Fibroblast of pulmonary artery (primary cell): ENCODE data around the gene FNIP1.

Experiments used
- DNase-seq: peaks from one replicate; pipeline ENCODE4 v3.0.0-alpha.2; 2010; ENCODE audit warnings: low read depth
- H3K4me3 ChIP-seq: replicated peaks from 2 replicates; pipeline ENCODE4 v1.5.1; 2011; ENCODE audit warnings: low read depth, mild to moderate bottlenecking, control low read depth, low read length, moderate library complexity
- CTCF ChIP-seq: IDR thresholded peaks from 2 replicates; pipeline ENCODE4 v1.5.1; 2011; ENCODE audit warnings: mild to moderate bottlenecking, control low read depth, low read length, inconsistent platforms; ENCODE audit errors: missing control alignments

The FNIP1 gene

DNA sequence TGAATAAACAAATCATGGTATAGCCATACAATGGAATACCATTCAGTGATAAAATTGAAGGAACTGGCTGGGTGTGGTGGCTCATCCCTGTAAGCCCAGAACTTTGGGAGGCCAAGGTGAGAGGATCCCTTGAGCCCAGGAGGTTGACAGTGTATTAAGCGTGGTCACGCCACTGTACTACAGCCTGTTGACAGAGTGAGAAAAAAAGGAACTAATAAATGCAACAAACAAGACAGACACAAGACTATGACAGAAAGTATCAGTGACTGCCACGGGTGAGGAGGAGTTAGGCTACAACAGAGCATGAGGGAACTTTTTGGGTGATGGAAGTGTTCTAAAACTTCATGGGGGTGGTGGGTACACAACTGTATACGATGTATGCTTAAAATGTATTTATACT, 2.2 kb downstream of the FNIP1 start:
- no peak for DNase-seq

GRCh38 chr5:131792896-131793295, 3.9 kb downstream of the FNIP1 start:
- no peak overlapping the region for H3K4me3 ChIP-seq
- TF ChIP-seq CTCF = no peak
- no peak for DNase-seq

More for the DNA sequence above, 2.2 kb downstream of the FNIP1 start:
- peak overlapping the region; percentile 82 for H3K4me3 ChIP-seq
- no peak for TF ChIP-seq CTCF

GRCh38 chr5:131791866-131792265, 5.0 kb downstream of the FNIP1 start:
- no peak overlapping the region for H3K4me3 ChIP-seq
- no peak for DNase-seq
- no peak for TF ChIP-seq CTCF

DNA sequence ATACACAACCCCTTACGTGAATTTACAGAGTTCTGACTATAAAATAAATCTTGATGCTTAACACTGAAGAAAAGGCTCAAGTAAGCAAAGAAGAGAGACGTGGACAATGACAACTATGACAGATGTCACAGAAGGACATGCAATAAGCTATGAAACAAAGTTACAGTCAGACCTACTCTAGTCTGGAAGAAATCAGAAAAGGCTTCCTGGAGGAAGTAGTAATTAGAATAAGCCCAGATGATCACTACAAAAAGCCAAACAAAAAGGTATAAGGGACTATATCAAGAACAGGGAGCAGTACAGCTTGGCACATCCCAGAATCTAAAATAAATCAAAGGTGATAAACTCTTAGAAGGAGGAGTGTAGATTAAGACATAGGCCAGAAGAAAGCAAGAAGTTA, 6.3 kb downstream of the FNIP1 start:
- no peak overlapping the region for H3K4me3 ChIP-seq
- DNase-seq = no peak
- no peak for TF ChIP-seq CTCF

DNA sequence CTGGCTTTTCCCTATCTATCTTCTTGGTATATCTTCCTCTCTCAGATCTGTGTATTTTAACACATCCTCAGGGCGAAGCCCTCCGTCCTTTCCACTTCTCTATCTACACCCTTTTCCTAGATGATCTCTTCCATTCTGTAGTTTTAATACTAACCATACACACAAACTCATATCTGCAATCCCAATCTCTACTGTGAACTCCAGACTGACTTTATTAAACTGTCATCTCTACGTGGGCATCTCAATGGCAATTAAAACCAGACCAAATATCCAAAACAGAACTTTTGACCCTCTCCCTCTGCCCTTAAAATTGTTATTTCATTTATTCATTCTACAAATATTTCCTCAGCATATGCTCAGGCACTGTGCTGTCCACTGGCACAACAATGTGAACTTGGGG, 7.1 kb downstream of the FNIP1 start:
- TF ChIP-seq CTCF = no peak
- no peak overlapping the region for H3K4me3 ChIP-seq
- no peak for DNase-seq

DNA sequence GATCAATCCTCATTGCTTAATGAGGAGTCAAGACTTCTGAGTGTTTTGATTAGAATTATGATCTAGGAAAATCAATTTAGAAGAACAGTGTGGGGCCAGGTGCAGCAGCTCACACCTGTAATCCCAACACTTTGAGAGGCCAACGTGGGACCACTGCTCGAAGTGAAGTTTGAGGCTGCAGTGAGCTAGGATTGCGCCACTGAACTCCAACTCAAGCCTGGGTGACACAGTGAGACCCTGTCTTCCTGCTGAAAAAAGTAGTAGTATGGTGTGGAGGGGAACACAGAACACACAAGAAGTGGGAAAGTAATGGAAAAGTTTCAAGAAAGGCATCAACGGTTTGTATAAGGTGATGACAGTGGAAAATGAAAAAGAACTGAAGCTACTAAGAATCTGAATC, 9.1 kb downstream of the FNIP1 start:
- no peak overlapping the region for H3K4me3 ChIP-seq
- DNase-seq = no peak
- TF ChIP-seq CTCF = no peak

GRCh38 chr5:131786900-131787692, 9.7 kb downstream of the FNIP1 start:
- no peak for TF ChIP-seq CTCF
- DNase-seq = no peak
- no peak overlapping the region for H3K4me3 ChIP-seq
